GM12878 (cell line): ENCODE data around the gene DYSF. TPM values are rescaled to one million over a fixed set of nuclear protein-coding genes. Genes with fewer than 3 reads are reported as not detected.

Experiments
- ATAC-seq: fragments of 200-7000 bp; cut with Tn5 transposase; 3 replicates; pipeline ENCODE4 v1.9.1; 2020; ENCODE audit warnings: mild to moderate bottlenecking, moderate library complexity
- BruUV-seq: library from RNA; stranded (reverse); fragments of 400-500 nt; replicated peaks from 2 replicates; lab custom pipeline; 2021; lab: Mats Ljungman, UMichigan
- CTCF ChIA-PET: fragments of 300-600 bp; sonication (Branson Sonifier 250); formaldehyde crosslinking; extraction: SDS; loops from one replicate; lab custom pipeline; 2021; ENCODE audit warnings: inconsistent platforms; lab: Yijun Ruan, JAX
- POLR2A ChIA-PET: fragments of 350-600 bp; formaldehyde crosslinking; extraction: SDS; loops from one replicate; lab custom pipeline; 2021; ENCODE audit warnings: inconsistent platforms; lab: Charles Lee
- RAD21 ChIA-PET: fragments of 300-600 bp; sonication (Branson Sonifier 250); formaldehyde crosslinking; loops from one replicate; lab custom pipeline; 2023; ENCODE audit warnings: antibody characterized with exemption; ENCODE audit not compliant: unreplicated experiment; lab: Charles Lee
- SMC1A ChIA-PET: fragments of 300-600 bp; sonication (Branson Sonifier 250); formaldehyde crosslinking; loops from one replicate; lab custom pipeline; 2023; ENCODE audit not compliant: unreplicated experiment, uncharacterized antibody; lab: Charles Lee
- DNase-seq: peaks from one replicate; pipeline ENCODE4 v3.0.0-alpha.2; 2011; ENCODE audit warnings: low read depth, low spot score
- FAIRE-seq: peaks from 3 replicates; lab custom pipeline; 2011; peaks lifted over from hg19 to GRCh38; lab: Jason Lieb, UNC
- H2AFZ ChIP-seq: 2 replicates; pipeline ENCODE4 v1.6.0; 2011; ENCODE audit warnings: low read depth, low read length, control low read depth; ENCODE audit not compliant: control insufficient read depth
- H3K27ac ChIP-seq: 2 replicates; pipeline ENCODE4 v1.5.1; 2011; ENCODE audit warnings: control low read depth; ENCODE audit not compliant: control insufficient read depth, insufficient read depth
- H3K27me3 ChIP-seq, 2 experiments: replicated peaks in 1 of 2; 2 replicates each; pipeline versions ENCODE4 v1.6.0 to v1.6.1; 2011; ENCODE audit warnings: low read length in 1 of 2; ENCODE audit not compliant: control insufficient read depth in 2 of 2, insufficient read depth in 2 of 2
- H3K36me3 ChIP-seq, 2 experiments: 2 replicates each; pipeline ENCODE4 v1.5.1; 2011; ENCODE audit warnings: low read length in 1 of 2; ENCODE audit not compliant: control insufficient read depth in 2 of 2, insufficient read depth in 2 of 2
- H3K4me1 ChIP-seq: 2 replicates; pipeline ENCODE4 v1.6.1; 2011; ENCODE audit warnings: mild to moderate bottlenecking, low read length, moderate library complexity, mixed read lengths; ENCODE audit not compliant: control insufficient read depth, insufficient read depth
- H3K4me2 ChIP-seq: 2 replicates; pipeline ENCODE4 v1.6.0; 2011; ENCODE audit warnings: control low read depth; ENCODE audit not compliant: control insufficient read depth, insufficient read depth
- H3K4me3 ChIP-seq: fragments of 200-600 bp; sonication (generic); 2 replicates; pipeline ENCODE4 v1.5.1; 2016
- H3K79me2 ChIP-seq: 2 replicates; pipeline ENCODE4 v1.6.0; 2011; ENCODE audit warnings: low read length; ENCODE audit not compliant: control insufficient read depth, insufficient read depth
- H3K9ac ChIP-seq: 2 replicates; pipeline ENCODE4 v1.8.0; 2011; ENCODE audit warnings: low read length, control low read depth, mixed read lengths; ENCODE audit not compliant: control insufficient read depth, insufficient read depth
- H3K9me3 ChIP-seq: replicated peaks from 3 replicates; pipeline ENCODE4 v1.5.1; 2011; ENCODE audit warnings: mild to moderate bottlenecking, low read length; ENCODE audit not compliant: control insufficient read depth, insufficient read depth
- H4K20me1 ChIP-seq: 2 replicates; pipeline ENCODE4 v1.6.0; 2011; ENCODE audit not compliant: control insufficient read depth, insufficient read depth
- NBN ChIP-seq: fragments of 450-650 bp; IDR thresholded peaks from 2 replicates; pipeline ENCODE4 v1.6.1; 2016
- NKRF ChIP-seq: fragments of 450-650 bp; conservative IDR thresholded peaks from 2 replicates; pipeline ENCODE4 v1.6.1; 2017; ENCODE audit warnings: mild to moderate bottlenecking, moderate library complexity
- USF2 ChIP-seq: IDR thresholded peaks from 2 replicates; pipeline ENCODE4 v1.6.1; 2011; ENCODE audit warnings: low read depth, low read length, improper control_type of control experiment, borderline replicate concordance
- ZNF384 ChIP-seq: IDR thresholded peaks from 2 replicates; pipeline ENCODE4 v1.6.1; 2012; ENCODE audit warnings: low read depth, mild to moderate bottlenecking, low read length, improper control_type of control experiment, borderline replicate concordance
- WGBS: methylation state at CpG from one replicate; pipeline ENCODE4 v1.1.6; 2016; ENCODE audit warnings: low lambda C conversion rate; ENCODE audit not compliant: insufficient replicate concordance, insufficient coverage; ENCODE audit errors: missing lambda C conversion rate; 5-methylcytosine and 5-hydroxymethylcytosine counted together
- in situ Hi-C: fragments of 300-500 bp; cut with MboI; formaldehyde crosslinking; loops from 9 replicates; pipeline ENCODE4 v1.14.3; 2018; ENCODE audit warnings: mixed read lengths
- intact Hi-C: fragments of 100-400 bp; cut with micrococcal nuclease; formaldehyde crosslinking; loops from one replicate; pipeline ENCODE4 v1.14.2; 2022; ENCODE audit not compliant: unreplicated experiment
- polyA plus RNA-seq, 11 experiments: library from polyadenylated mRNA; depleted of rRNA in 4 of 11; unstranded in 6 of 11; stranded (reverse) in 5 of 11; fragments of >200 nt; fragmentation: Nextera tagmentation in 4 of 11; fragmentation: Illumina TruSeq in 1 of 11; extraction: Ambion mirVana in 4 of 11; extraction: Trizol in 1 of 11; gene quantifications; 1 replicate in 1 of 11; 2 replicates in 10 of 11; pipeline versions ENCODE4 v1.2.1 to v1.2.3, GENCODE V29; 2011 to 2016; ENCODE audit warnings: inconsistent platforms in 2 of 11, missing spikeins in 2 of 11, low read depth in 1 of 11
- total RNA-seq, 4 experiments: library from RNA; depleted of rRNA in 3 of 4; stranded (reverse); fragments of >200 nt in 3 of 4; fragmentation: Illumina TruSeq in 1 of 4; extraction: Trizol in 1 of 4; gene quantifications; 2 replicates each; pipeline versions ENCODE4 v1.2.1 to v1.2.3, GENCODE V29; 2013 to 2021

DYSF gene
- total and polyA plus RNA-seq, 10 of the 15 experiments (the other 5 are each of a cell fraction or from before 2014, with no cell fraction given), result under 0.01 to 0.15 (median 0.03) TPM; not detected in 7

- no peaks in the 10 kb centered on the region for H3K79me2 ChIP-seq
- in situ Hi-C loops (no loop called here), intact Hi-C loops (no loop called here)
- H3K9ac ChIP-seq, result no peak overlapping the region
- TF ChIP-seq NKRF (no peak), USF2 (no peak), NBN (no peak), ZNF384 (no peak)
- ChIA-PET POLR2A (no interaction called here), CTCF (interaction anchor here (1.5 kb wide), 1 partner anchor 175 kb away, joined by 3 read pairs; no protein-coding TSS in a partner anchor), SMC1A (no interaction called here), RAD21 (no interaction called here)
- DNase-seq (no peak), FAIRE-seq (no peak), ATAC-seq (no peak)
- no peak overlapping the region for H3K4me3 ChIP-seq
- peaks cover 0 to 2% of the 10 kb centered on the region in 2 experiments; a peak in 1 of 4 replicates for H3K27me3 ChIP-seq
- no peak overlapping the region for H3K4me2 ChIP-seq
- H3K36me3 ChIP-seq, result no peaks in the 10 kb centered on the region
- BruUV-seq, result no TSS peak
- WGBS, result 21% methylated on average over 9 of the region's 9 CpGs
- H3K9me3 ChIP-seq, result no peaks in the 10 kb centered on the region
- peaks cover 4% of the 10 kb centered on the region for H3K4me1 ChIP-seq
- no peak overlapping the region for H2AFZ ChIP-seq
- H4K20me1 ChIP-seq, result no peaks in the 10 kb centered on the region; the same call in 1 of the 2 replicates
- H3K27ac ChIP-seq, result no peak overlapping the region
These were observed 150.7 kb downstream of the DYSF start for GRCh38 chr2:71603851-71604725.
